Endothelial cell of umbilical vein (primary cell): ENCODE results near the gene RENBP. TPM values are rescaled to one million over a fixed set of nuclear protein-coding genes. Genes with fewer than 3 reads are reported as not detected.

Experiments used
- BruUV-seq: library from RNA; stranded (reverse); fragments of 400-500 nt; replicated peaks from 2 replicates; lab custom pipeline; 2021; lab: Mats Ljungman, UMichigan
- CTCF ChIA-PET: fragments of 300-600, 350-600 bp; sonication (Branson Sonifier 250); formaldehyde crosslinking; loops from one replicate; lab custom pipeline; 2021; ENCODE audit warnings: antibody characterized with exemption, inconsistent platforms; lab: Charles Lee
- POLR2A ChIA-PET: fragments of 300-600, 350-600 bp; sonication (Branson Sonifier 250); formaldehyde crosslinking; loops from one replicate; lab custom pipeline; 2021; ENCODE audit warnings: antibody characterized with exemption, inconsistent platforms; lab: Charles Lee
- DNase-seq: peaks from one replicate; pipeline ENCODE4 v3.0.0-alpha.2; 2011; ENCODE audit warnings: low read depth, low spot score
- FAIRE-seq: peaks from 2 replicates; lab custom pipeline; 2011; peaks lifted over from hg19 to GRCh38; lab: Jason Lieb, UNC
- H2AFZ ChIP-seq: 2 replicates; pipeline ENCODE4 v1.6.0; 2012; ENCODE audit warnings: low read depth, low read length, control low read depth, inconsistent platforms
- H3K27ac ChIP-seq: 2 replicates; pipeline ENCODE4 v1.5.1; 2011; ENCODE audit warnings: low read depth, mild to moderate bottlenecking, control low read depth, low read length, moderate library complexity; ENCODE audit not compliant: insufficient read depth
- H3K27me3 ChIP-seq, 2 experiments: 2 replicates each; pipeline versions ENCODE4 v1.6.0 to v1.6.1; 2011; ENCODE audit warnings: low read length in 2 of 2, mixed read lengths in 1 of 2; ENCODE audit not compliant: control insufficient read depth in 2 of 2, insufficient read depth in 2 of 2
- H3K36me3 ChIP-seq, 2 experiments: 2 replicates in 1 of 2; 3 replicates in 1 of 2; pipeline ENCODE4 v1.5.1; 2011; ENCODE audit warnings: low read length in 2 of 2, mild to moderate bottlenecking in 1 of 2, moderate library complexity in 1 of 2; ENCODE audit not compliant: control insufficient read depth in 2 of 2, insufficient read depth in 2 of 2; ENCODE audit errors: extremely low read depth in 1 of 2
- H3K4me1 ChIP-seq: 3 replicates; pipeline ENCODE4 v1.5.1; 2011; ENCODE audit warnings: mild to moderate bottlenecking, low read length; ENCODE audit not compliant: control insufficient read depth, insufficient read depth; ENCODE audit errors: extremely low read depth
- H3K4me2 ChIP-seq: 2 replicates; pipeline ENCODE4 v1.6.1; 2011; ENCODE audit warnings: low read length, control low read depth, mixed read lengths; ENCODE audit not compliant: insufficient read depth
- H3K4me3 ChIP-seq, 3 experiments: fragments of 200-600 bp in 1 of 3; sonication (generic), shearing (Covaris generic) in 1 of 3; replicated peaks in 1 of 3; 2 replicates each; pipeline ENCODE4 v1.5.1; 2011 to 2016; ENCODE audit warnings: control low read depth in 3 of 3, low read length in 3 of 3, mild to moderate bottlenecking in 2 of 3, inconsistent platforms in 1 of 3, low read depth in 1 of 3, moderate library complexity in 1 of 3; ENCODE audit not compliant: insufficient read depth in 1 of 3
- H3K79me2 ChIP-seq: 2 replicates; pipeline ENCODE4 v1.6.0; 2012; ENCODE audit warnings: low read length, inconsistent platforms; ENCODE audit not compliant: control insufficient read depth, insufficient read depth
- H3K9ac ChIP-seq: replicated peaks from 2 replicates; pipeline ENCODE3; 2011; ENCODE audit warnings: low read length, control low read depth; ENCODE audit not compliant: insufficient read depth; ENCODE audit errors: extremely low read depth
- H3K9me1 ChIP-seq: replicated peaks from 3 replicates; pipeline ENCODE4 v1.6.0; 2011; ENCODE audit warnings: mild to moderate bottlenecking, low read length; ENCODE audit not compliant: control insufficient read depth, insufficient read depth; ENCODE audit errors: extremely low read depth
- H3K9me3 ChIP-seq: replicated peaks from 2 replicates; pipeline ENCODE4 v1.5.1; 2012; ENCODE audit warnings: low read length, inconsistent platforms; ENCODE audit not compliant: control insufficient read depth, insufficient read depth
- H4K20me1 ChIP-seq: replicated peaks from 2 replicates; pipeline ENCODE3; 2011; ENCODE audit warnings: mild to moderate bottlenecking, low read length; ENCODE audit not compliant: control insufficient read depth, insufficient read depth; ENCODE audit errors: extremely low read depth
- CTCF ChIP-seq, 2 donors: IDR thresholded peaks; 1 replicate in 1 of 2; 2 replicates in 1 of 2; pipeline ENCODE4 v1.5.1; 2011; ENCODE audit warnings: low read length in 2 of 2, mild to moderate bottlenecking in 2 of 2, moderate library complexity in 2 of 2, control low read depth in 1 of 2, inconsistent platforms in 1 of 2, low read depth in 1 of 2; ENCODE audit not compliant: insufficient read depth in 1 of 2; ENCODE audit errors: extremely low read depth in 1 of 2
- EZH2 ChIP-seq: IDR thresholded peaks from 2 replicates; pipeline ENCODE4 v1.6.1; 2012; ENCODE audit warnings: borderline replicate concordance, low read depth, mild to moderate bottlenecking, moderate library complexity, low read length, inconsistent platforms; ENCODE audit not compliant: severe bottlenecking
- FOS ChIP-seq: IDR thresholded peaks from 2 replicates; pipeline ENCODE4 v1.6.1; 2011; ENCODE audit warnings: mild to moderate bottlenecking, low read length, moderate library complexity, borderline replicate concordance; ENCODE audit not compliant: insufficient read depth
- GATA2 ChIP-seq: IDR thresholded peaks from 2 replicates; pipeline ENCODE4 v1.7.0; 2011; ENCODE audit warnings: low read depth, mild to moderate bottlenecking, moderate library complexity, mixed read lengths, low read length; ENCODE audit not compliant: insufficient read length, insufficient read depth
- JUN ChIP-seq: IDR thresholded peaks from 2 replicates; pipeline ENCODE4 v1.6.1; 2011; ENCODE audit warnings: borderline replicate concordance, low read depth; ENCODE audit not compliant: insufficient read length, insufficient read depth
- MYC ChIP-seq: IDR thresholded peaks from one replicate; pipeline ENCODE4 v1.6.1; 2011; ENCODE audit warnings: mild to moderate bottlenecking, low read depth, low read length
- POLR2A ChIP-seq: IDR thresholded peaks from 2 replicates; pipeline ENCODE4 v1.6.1; 2012; ENCODE audit warnings: low read depth, mild to moderate bottlenecking, control low read depth, low read length
- POLR2AphosphoS5 ChIP-seq: IDR thresholded peaks from 2 replicates; pipeline ENCODE4 v1.6.1; 2012; ENCODE audit warnings: low read depth, mild to moderate bottlenecking, control low read depth, low read length, moderate library complexity; ENCODE audit not compliant: insufficient read depth
- dilution Hi-C: fragments of 300-500 bp; cut with MboI; formaldehyde crosslinking; loops from one replicate; pipeline ENCODE4 v1.15.0; 2019; ENCODE audit warnings: low sequenced_read_pairs; ENCODE audit not compliant: extremely low pct_ligation_motif_present
- intact Hi-C: fragments of 100-400 bp; cut with micrococcal nuclease; formaldehyde crosslinking; loops from one replicate; pipeline ENCODE4 v1.10.0; 2022
- polyA plus RNA-seq, 4 experiments: library from polyadenylated mRNA; depleted of rRNA in 3 of 4; stranded (reverse) in 3 of 4; unstranded in 1 of 4; fragments of >200 nt; gene quantifications; 2 replicates each; pipeline versions ENCODE4 v1.2.1 to v1.2.3, GENCODE V29; 2011 to 2012; ENCODE audit warnings: missing spikeins in 1 of 4
- total RNA-seq: library from RNA; stranded (reverse); gene quantifications from 2 replicates; pipeline ENCODE4 v1.2.3, GENCODE V29; 2021
- TF ChIP-seq, protein P1 (sequence below): IDR thresholded peaks from 2 replicates; pipeline ENCODE4 v1.6.1; 2011; ENCODE audit not compliant: insufficient read depth, insufficient read length

RENBP gene
- total and polyA plus RNA-seq, 2 donors (not counting 3 experiments of a cell fraction or from before 2014, with no cell fraction given): 8.0 to 16.0 TPM

DNA sequence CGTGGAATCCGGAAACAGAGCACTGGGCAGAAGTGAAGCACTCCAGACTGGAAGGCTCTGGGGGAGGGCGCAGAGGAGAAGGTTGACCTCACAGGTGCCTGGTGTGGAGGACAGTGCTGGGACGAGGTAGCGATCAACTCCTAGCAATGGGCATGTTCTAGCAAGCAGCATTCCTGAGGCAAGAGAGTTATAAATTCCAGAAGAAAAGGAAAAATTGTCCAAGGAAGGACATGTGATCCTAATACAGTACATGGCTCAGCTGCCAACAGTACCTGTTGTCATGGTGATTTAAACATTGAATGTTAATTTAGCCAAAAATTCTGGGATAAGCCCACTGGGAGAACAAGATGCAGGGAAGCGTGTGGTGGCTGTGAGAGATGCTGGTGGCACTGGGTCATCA lies 26.6 kb downstream of the RENBP start:
- TF ChIP-seq JUN (no peak), FOS (no peak), POLR2AphosphoS5 (no peak), POLR2A (no peak), GATA2 (no peak), CTCF (IDR thresholded peaks at IDR 0.05; ENCODE audit: extremely low read depth in 1 of 2, insufficient read depth in 1 of 2, low read depth in 1 of 2, low read length in 2 of 2) (no peak), MYC (no peak), EZH2 (no peak)
- TF ChIP-seq, protein P1, sequence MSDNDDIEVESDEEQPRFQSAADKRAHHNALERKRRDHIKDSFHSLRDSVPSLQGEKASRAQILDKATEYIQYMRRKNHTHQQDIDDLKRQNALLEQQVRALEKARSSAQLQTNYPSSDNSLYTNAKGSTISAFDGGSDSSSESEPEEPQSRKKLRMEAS: no peak
- H3K79me2 ChIP-seq: no peaks in the 10 kb centered on the region
- no TSS peak for BruUV-seq
- POLR2A ChIA-PET: no interaction called here
- no peak overlapping the region for H3K9ac ChIP-seq
- no peak overlapping the region for H2AFZ ChIP-seq
- no peak overlapping the region for H3K4me3 ChIP-seq
- H3K36me3 ChIP-seq: peaks cover 0 to 3% of the 10 kb centered on the region in 2 experiments
- H3K27me3 ChIP-seq: no peaks in the 10 kb centered on the region
- H3K4me1 ChIP-seq: peaks cover 7% of the 10 kb centered on the region
- FAIRE-seq (no peak), DNase-seq (no peak)
- no peaks in the 10 kb centered on the region for H3K9me1 ChIP-seq
- H3K4me2 ChIP-seq: no peak overlapping the region
- dilution Hi-C loops (no loop called here), intact Hi-C loops (no loop called here)
- no peaks in the 10 kb centered on the region for H3K9me3 ChIP-seq
- CTCF ChIA-PET: interaction anchor here (1.4 kb wide), 1 partner anchor 30 kb away, joined by 5 read pairs; no protein-coding TSS in a partner anchor
- H4K20me1 ChIP-seq: no peaks in the 10 kb centered on the region
- no peak overlapping the region for H3K27ac ChIP-seq
